Adrenal gland (tissue), 5 donors: ENCODE data around the gene SERF2.

ENCODE experiments used
- POLR2A ChIP-seq, 2 donors: fragments of 450-650 bp; IDR thresholded peaks; one replicate each; pipeline ENCODE4 v1.6.1; 2017; ENCODE audit warnings: antibody characterized with exemption in 2 of 2, mild to moderate bottlenecking in 2 of 2, moderate library complexity in 1 of 2
- TF ChIP-seq, protein P1 (sequence below), 6 experiments: fragments of 450-650 bp in 4 of 6; fragments of 200-600 bp in 2 of 6; sonication (generic) in 1 of 6; IDR thresholded peaks; 1 replicate in 5 of 6; 2 replicates in 1 of 6; pipeline versions ENCODE4 v1.5.1 to v1.8.0; 2016 to 2021; ENCODE audit warnings: antibody characterized with exemption in 6 of 6, mild to moderate bottlenecking in 2 of 6, moderate library complexity in 1 of 6
- donor health status: DM: no; HTN: no; CAD: no.

DNA sequence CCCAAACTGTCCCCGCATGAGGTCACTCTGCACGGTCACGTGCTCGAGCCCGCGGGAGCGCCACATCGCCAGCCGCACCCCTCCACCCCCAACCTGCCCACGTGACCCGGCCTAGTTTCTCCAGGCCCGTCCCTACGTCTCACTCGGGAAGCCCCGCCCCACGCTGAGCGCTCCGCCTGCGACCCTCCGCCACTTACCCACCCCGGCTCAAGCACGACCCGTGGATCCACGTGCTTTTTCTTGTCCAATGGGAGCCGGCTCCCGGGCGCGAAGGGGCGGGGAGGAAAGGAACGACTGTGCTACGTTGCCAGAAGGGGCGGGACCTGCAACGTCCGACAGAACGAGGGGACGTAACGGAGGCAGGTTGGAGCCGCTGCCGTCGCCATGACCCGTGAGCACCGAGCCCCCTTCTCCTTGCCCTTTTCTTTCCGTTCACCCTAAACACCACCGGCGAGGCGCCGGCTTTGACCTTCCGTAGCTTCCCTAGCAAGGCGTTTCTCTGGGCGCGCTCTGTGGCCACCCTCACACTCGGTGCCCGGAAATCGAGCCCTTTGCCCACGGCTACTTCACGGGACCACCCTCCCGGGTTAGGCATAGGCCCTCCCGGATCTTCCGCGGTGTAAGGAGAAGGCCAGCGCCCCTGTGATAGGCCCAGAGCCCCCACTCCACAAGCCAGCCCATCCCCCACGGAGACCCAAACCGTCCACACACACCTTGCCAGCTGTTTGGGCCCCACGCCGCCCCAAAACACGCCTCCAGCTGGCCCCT is at the start of gene SERF2:
- TF ChIP-seq, protein P1, sequence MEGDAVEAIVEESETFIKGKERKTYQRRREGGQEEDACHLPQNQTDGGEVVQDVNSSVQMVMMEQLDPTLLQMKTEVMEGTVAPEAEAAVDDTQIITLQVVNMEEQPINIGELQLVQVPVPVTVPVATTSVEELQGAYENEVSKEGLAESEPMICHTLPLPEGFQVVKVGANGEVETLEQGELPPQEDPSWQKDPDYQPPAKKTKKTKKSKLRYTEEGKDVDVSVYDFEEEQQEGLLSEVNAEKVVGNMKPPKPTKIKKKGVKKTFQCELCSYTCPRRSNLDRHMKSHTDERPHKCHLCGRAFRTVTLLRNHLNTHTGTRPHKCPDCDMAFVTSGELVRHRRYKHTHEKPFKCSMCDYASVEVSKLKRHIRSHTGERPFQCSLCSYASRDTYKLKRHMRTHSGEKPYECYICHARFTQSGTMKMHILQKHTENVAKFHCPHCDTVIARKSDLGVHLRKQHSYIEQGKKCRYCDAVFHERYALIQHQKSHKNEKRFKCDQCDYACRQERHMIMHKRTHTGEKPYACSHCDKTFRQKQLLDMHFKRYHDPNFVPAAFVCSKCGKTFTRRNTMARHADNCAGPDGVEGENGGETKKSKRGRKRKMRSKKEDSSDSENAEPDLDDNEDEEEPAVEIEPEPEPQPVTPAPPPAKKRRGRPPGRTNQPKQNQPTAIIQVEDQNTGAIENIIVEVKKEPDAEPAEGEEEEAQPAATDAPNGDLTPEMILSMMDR (IDR thresholded peaks at IDR 0.05): no peak
- peak; percentile 98 to 100 for TF ChIP-seq POLR2A (IDR thresholded peaks at IDR 0.05)
